Skeletal muscle tissue (tissue), 4 donors: ENCODE data around the gene DVL1. TPM values are rescaled to one million over a fixed set of nuclear protein-coding genes. Genes with fewer than 3 reads are reported as not detected.
A peak's percentile ranks its signal among the peaks of the same experiment; 100 is the strongest.
"Not testable (repeated sequence)": the region's sequence is repeated elsewhere in the genome, so short reads cannot be mapped to it uniquely, and the experiment has no call there.

Experiments used
- H3K27ac ChIP-seq: one replicate; pipeline ENCODE4 v1.7.0; 2013; ENCODE audit warnings: mild to moderate bottlenecking, low read depth, low read length, inconsistent platforms
- H3K27me3 ChIP-seq, 3 donors: one replicate each; pipeline ENCODE4 v1.7.0; 2013; ENCODE audit warnings: low read length in 3 of 3; ENCODE audit not compliant: control insufficient read depth in 3 of 3, insufficient read depth in 3 of 3
- H3K36me3 ChIP-seq, 3 donors: one replicate each; pipeline ENCODE4 v1.7.0; 2013; ENCODE audit warnings: low read length in 3 of 3; ENCODE audit not compliant: control insufficient read depth in 3 of 3, insufficient read depth in 3 of 3
- H3K4me1 ChIP-seq, 3 donors: one replicate each; pipeline ENCODE4 v1.7.0; 2013; ENCODE audit warnings: low read length in 3 of 3, mild to moderate bottlenecking in 3 of 3; ENCODE audit not compliant: control insufficient read depth in 3 of 3, insufficient read depth in 3 of 3
- H3K4me3 ChIP-seq, 3 donors: one replicate each; pipeline ENCODE4 v1.7.0; 2013; ENCODE audit warnings: low read length in 3 of 3
- H3K9ac ChIP-seq, 3 donors: one replicate each; pipeline ENCODE4 v1.7.0; 2013; ENCODE audit warnings: low read length in 3 of 3, mild to moderate bottlenecking in 3 of 3, moderate library complexity in 2 of 3, low read depth in 1 of 3
- H3K9me3 ChIP-seq, 3 donors: one replicate each; pipeline ENCODE4 v1.7.0; 2013; ENCODE audit warnings: low read length in 3 of 3; ENCODE audit not compliant: control insufficient read depth in 3 of 3
- total RNA-seq: library from RNA; depleted of rRNA; stranded (reverse); fragments of >200 nt; gene quantifications from one replicate; pipeline ENCODE4 v1.2.3, GENCODE V29; 2014
- donor health status: Osteomylitis.

DVL1 gene
- total RNA-seq, 1 donor from 2014 or later: 44.9 TPM

DNA sequence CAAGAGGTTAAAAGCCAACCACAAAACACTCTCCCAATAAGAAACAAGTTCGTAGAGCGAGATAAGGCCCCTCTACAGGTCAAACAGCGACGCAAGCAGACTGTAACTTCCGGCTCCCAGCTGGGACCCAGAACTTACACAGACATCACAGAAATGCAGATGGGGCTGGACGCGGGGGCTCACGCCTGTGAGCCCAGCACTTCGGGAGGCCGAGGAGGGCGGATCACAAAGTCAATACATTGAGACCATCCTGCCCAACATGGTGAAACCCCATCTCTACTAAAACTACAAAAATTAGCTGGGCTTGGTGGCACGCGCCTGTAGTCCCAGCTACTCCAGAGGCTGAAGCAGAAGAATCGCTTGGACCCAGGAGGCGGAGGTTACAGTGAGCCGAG, 38.9 kb upstream of the DVL1 start:
- Histone ChIP-seq H3K27ac (no peak overlapping the region), H3K4me1 (peaks cover 3 to 5% (median 4%) of the 10 kb centered on the region in 3 donors), H3K27me3 (no peaks in the 10 kb centered on the region), H3K9ac (no peak overlapping the region), H3K9me3 (no peaks in the 10 kb centered on the region), H3K4me3 (no peak overlapping the region), H3K36me3 (peaks cover 66 to 68% (median 67%) of the 10 kb centered on the region in 3 donors)

DNA sequence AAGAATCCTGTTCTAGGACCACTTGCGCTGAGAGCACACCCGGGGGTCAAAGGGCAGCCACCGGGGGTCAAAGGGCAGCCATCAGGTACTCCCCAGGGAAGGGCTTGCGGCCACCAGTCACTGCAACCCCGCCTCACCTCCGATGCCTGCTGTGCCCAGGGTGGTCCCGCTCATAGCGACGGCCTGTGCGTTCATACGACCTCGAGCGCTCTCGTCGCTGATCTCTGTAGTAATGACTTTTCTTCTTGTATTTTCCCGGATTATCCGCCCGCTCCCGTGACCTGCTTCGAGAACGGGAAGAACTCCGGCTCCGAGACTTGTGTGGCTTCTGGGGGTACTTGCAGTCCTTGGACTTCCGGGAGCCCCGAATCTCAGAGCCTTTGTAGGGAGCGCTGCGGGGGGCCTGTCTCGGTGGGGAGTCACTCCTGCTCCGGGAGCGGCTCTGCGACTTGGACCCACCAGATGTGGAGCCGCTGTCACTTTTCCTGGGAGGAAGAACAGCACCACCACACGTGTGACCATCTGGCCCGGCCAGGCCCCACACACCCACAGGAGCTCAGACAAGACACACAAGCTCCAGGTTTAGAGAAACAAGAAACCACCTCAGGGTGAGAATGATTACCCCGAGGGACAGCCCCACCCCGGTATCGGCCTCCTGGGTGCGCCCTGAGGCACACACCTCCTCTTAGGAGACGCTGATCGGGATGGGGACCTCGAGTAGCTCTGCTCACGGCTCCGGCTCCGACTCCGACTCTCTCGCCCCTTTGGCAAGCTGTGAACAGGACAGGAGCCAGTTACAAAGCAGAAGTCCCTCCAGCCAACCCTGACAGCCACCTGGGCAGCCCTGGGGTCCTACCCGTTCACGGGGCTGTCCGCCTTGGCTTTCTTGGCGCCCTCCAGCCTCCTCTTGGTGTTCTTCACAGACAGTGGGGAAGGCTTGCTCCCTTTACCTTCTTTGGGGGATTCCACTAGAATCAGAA, 38.2 kb upstream of the DVL1 start:
- Histone ChIP-seq H3K9me3 (no peaks in the 10 kb centered on the region), H3K9ac (no peak overlapping the region), H3K36me3 (peaks cover 59 to 61% (median 60%) of the 10 kb centered on the region in 3 donors), H3K4me1 (peaks cover 0 to 5% (median 5%) of the 10 kb centered on the region in 3 donors), H3K27ac (no peak overlapping the region), H3K4me3 (no peak overlapping the region), H3K27me3 (no peaks in the 10 kb centered on the region)

DNA sequence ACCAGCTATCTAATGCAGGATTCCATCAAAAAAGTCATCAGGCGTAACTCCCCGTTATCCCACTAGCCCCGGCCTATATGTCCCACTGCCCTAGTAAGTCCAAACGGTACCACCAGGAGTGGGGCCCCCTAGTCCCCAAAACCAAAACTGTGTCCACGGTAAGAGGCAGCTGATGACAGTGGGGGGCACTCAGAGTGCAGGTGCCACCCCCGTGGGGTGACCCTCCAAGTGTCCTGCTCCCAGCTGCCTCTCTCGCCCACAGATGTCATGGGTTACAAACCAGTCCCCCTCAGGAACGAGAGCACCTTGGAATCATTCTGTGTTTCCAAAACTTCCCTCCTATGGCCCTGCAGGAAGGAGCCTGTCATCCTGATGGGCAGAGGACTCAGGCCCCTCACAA, 36.7 kb upstream of the DVL1 start:
- Histone ChIP-seq H3K36me3 (peaks cover 47 to 51% (median 48%) of the 10 kb centered on the region in 3 donors), H3K27ac (no peak overlapping the region)

DNA sequence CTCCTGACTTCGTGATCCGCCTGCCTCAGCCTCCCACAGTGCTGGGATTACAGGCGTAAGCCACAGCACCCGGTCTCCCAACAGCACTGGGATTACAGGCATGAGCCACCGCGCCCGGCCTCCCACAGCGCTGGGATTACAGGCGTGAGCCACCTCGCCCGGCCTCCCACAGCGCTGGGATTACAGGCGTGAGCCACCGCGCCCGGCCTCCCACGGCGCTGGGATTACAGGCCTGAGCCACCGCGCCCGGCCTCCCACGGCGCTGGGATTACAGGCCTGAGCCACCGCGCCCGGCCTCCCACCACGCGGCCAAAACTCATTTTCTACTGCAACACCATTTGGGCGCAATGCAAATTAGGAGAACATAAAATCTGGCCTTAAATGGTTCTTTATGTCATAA, 36.1 kb upstream of the DVL1 start:
- H3K4me1 ChIP-seq: peaks cover 4 to 10% (median 5%) of the 10 kb centered on the region in 3 donors
- H3K4me3 ChIP-seq, H3K9ac ChIP-seq, H3K27ac ChIP-seq, H3K9me3 ChIP-seq, H3K27me3 ChIP-seq: not testable (repeated sequence)
- H3K36me3 ChIP-seq: peaks cover 41 to 47% (median 43%) of the 10 kb centered on the region in 3 donors

More for the DNA sequence above, 36.7 kb upstream of the DVL1 start:
- Histone ChIP-seq H3K9ac (no peak overlapping the region), H3K27me3 (no peaks in the 10 kb centered on the region), H3K4me1 (peaks cover 2 to 10% (median 4%) of the 10 kb centered on the region in 3 donors), H3K9me3 (no peaks in the 10 kb centered on the region), H3K4me3 (no peak overlapping the region)

DNA sequence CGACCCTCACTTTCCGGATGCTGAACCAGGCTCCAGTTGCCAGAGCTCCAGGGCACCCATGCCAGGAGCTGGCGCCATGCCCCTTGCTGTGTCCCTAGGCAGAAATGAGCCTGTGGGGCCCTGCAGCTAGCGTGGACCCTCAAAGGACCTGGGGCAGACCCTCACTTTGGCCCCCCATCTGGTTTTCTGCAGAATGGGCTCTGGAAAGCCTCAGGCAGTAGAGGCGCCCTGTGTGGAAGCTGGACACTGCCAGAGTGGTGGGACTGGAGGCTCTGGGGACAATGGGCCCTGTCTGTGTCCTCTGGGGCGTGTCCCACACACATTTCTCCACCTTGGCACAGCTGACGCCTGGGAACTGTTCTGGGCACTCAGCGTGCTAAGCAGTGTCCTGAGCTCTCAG, 32.1 kb upstream of the DVL1 start:
- Histone ChIP-seq H3K27ac (no peak overlapping the region), H3K4me3 (no peak overlapping the region), H3K9me3 (no peaks in the 10 kb centered on the region), H3K36me3 (peaks cover 9 to 12% (median 11%) of the 10 kb centered on the region in 3 donors), H3K4me1 (peaks cover 5 to 18% (median 9%) of the 10 kb centered on the region in 3 donors), H3K27me3 (no peaks in the 10 kb centered on the region), H3K9ac (no peak overlapping the region)

DNA sequence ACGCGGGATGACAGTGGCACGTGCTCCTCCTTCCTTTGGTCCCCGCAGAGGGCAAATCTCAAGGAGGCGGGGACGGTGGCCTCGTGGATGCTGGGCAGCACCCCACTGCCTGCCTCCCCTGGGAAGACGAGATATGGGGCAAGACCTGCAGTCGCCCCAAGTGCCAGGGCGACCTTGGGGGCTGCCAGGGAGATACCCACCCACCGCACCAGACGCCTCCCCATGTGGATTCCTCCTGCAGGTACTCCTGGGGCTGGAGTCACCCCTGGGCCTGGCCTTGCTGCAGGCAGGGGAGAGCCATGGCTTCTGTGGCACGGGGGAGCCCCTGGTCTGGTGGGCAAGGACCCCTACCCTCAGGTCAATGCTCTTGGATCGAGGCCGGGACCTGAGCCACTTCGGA, 31.6 kb upstream of the DVL1 start:
- Histone ChIP-seq H3K4me1 (peaks cover 9 to 23% (median 13%) of the 10 kb centered on the region in 3 donors), H3K36me3 (peaks cover 5 to 7% (median 7%) of the 10 kb centered on the region in 3 donors), H3K27me3 (no peaks in the 10 kb centered on the region), H3K9me3 (no peaks in the 10 kb centered on the region), H3K9ac (no peak overlapping the region), H3K27ac (no peak overlapping the region), H3K4me3 (no peak overlapping the region)

DNA sequence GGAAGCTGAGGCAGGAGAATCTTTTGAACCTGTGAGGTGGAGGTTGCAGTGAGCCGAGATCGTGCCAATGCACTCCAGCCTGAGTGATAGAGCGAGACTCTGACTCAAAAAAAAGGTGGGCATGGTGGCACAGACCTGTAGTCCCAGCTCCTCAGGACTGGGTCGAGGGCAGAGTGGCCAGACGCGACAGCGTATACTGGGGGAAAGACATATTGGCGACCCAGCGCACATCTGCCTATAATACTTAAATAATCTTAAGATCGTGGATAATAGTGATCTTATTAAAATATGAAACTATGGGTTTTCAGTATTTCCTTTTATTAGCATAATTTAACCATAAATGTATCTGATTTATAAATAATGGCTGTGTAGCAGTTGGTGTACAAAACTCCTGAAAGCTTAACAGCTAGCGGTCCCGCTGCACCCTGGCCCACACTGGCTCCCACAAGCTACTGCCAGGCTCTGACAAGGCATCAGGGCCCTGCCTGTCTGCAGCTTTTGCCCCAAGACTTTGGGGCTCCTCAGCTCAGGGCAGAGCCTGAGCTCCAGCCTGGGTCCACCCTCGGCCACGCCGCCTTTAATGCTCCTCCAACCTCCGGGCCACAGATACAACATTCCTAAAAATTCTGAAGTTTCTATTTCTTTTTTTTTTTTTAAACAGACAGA, 28.5 kb upstream of the DVL1 start:
- H3K4me3 ChIP-seq: no peak overlapping the region
- no peaks in the 10 kb centered on the region for H3K27me3 ChIP-seq
- H3K27ac ChIP-seq: no peak overlapping the region
- no peaks in the 10 kb centered on the region for H3K9me3 ChIP-seq
- H3K36me3 ChIP-seq: peaks cover 11 to 14% (median 11%) of the 10 kb centered on the region in 3 donors
- peaks cover 25 to 41% (median 33%) of the 10 kb centered on the region in 3 donors for H3K4me1 ChIP-seq
- no peak overlapping the region for H3K9ac ChIP-seq

DNA sequence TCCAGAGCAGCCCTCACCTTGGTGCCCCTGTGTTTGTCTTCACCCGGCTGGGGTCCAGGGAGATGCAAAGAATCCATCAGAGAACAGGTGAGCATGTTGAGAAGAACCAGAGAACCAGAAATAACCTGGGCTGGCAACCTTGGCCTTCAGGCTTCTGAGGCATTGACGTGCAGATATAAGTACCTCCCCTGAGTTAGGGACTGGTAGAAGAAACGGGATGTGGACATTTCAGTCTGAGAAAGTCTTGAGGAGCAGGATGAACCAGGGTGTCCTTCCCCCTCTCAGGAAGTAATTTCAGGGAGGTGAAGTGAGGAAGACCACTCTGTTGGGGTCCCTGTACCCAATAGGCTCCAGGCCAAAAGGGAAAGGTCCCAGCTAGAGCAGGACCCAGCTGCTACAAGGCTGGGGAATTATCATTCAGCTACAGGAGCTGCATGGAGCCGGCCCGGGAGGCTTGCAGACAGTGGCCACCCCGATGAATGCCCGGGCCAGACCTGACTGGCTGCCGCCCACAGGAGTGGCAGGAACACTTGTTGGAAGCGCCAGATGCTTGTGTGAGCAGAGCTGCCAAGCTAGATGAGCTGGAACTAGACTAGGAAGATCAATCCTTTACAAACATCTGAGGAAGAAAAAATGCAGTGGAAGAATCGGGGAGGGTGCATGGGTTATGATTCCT, 27.5 kb upstream of the DVL1 start:
- Histone ChIP-seq H3K27me3 (no peaks in the 10 kb centered on the region), H3K27ac (no peak overlapping the region), H3K4me3 (peak overlapping the region in 1 of 3 donors; percentile 3), H3K9me3 (no peaks in the 10 kb centered on the region), H3K4me1 (peaks cover 34 to 47% (median 39%) of the 10 kb centered on the region in 3 donors), H3K36me3 (peaks cover 11 to 18% (median 13%) of the 10 kb centered on the region in 3 donors), H3K9ac (peak overlapping the region in 1 of 3 donors; percentile 60)

DNA sequence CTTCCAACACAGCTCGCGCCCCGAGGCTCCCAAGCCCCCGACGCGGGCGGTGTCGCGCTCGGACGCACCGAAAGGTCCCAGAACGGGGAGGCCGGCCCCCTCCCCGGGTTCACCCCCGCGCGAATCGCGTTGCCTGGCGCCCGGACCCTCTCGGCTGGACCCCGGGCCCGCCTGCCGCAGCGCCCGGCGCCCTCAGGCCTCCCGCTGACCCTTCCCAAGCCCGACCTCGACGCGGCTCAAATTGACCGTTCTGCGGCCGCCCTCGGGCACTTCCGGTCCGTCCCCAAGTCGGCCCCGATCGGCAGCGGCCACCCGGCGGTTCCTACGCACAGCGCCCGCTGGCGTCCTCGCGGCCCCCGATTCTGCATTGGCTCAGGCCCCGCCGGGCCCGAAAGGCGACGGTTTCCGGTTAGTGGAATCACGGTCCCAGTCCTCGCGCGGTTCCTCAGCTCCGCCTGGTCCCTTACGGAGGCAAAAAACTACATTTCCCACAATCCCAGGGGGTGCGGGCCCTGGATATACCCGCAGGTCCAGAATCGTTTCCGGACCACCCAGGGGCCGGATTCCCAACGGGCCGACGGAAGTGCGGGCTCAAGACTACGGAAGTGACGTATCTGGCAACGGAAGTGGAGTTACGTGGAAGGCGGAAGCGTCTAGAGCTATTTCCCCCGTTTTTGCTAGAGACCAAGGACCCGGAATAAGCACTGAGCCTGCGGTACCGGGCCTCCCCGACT, 25.9 kb upstream of the DVL1 start, which contains the start of gene AURKAIP1:
Gene AURKAIP1 (minus strand): TSS at position 279 of the 734 bp plus-strand sequence. CDS start 451 bp downstream, outside the sequence.
- Histone ChIP-seq H3K4me1 (peaks cover 32 to 49% (median 42%) of the 10 kb centered on the region in 3 donors), H3K27ac (peak within 1 kb of the TSS; percentile 95), H3K27me3 (no peaks in the 10 kb centered on the region), H3K9ac (peak within 1 kb of the TSS; percentile 92 to 99 (median 98)), H3K36me3 (peaks cover 11 to 16% (median 13%) of the 10 kb centered on the region in 3 donors), H3K4me3 (peak within 1 kb of the TSS; percentile 88 to 93 (median 90)), H3K9me3 (no peaks in the 10 kb centered on the region)
